ENCODE data around the gene PRSS12. TPM values are rescaled to one million over a fixed set of nuclear protein-coding genes. Genes with fewer than 3 reads are reported as not detected.

Gene PRSS12
- total and polyA plus RNA-seq, 2 donors (not counting 3 experiments of a cell fraction or from before 2014, with no cell fraction given) = 0.22 to 0.55 TPM

- TF ChIP-seq JUN (IDR thresholded peaks at IDR 0.05; ENCODE audit: borderline replicate concordance, insufficient read depth, insufficient read length, low read depth) (no peak), MYC (IDR thresholded peaks at IDR 0.05; ENCODE audit: low read depth, low read length) (no peak), POLR2A (IDR thresholded peaks at IDR 0.05; ENCODE audit: low read depth, low read length) (no peak)
- TF ChIP-seq, protein P1, sequence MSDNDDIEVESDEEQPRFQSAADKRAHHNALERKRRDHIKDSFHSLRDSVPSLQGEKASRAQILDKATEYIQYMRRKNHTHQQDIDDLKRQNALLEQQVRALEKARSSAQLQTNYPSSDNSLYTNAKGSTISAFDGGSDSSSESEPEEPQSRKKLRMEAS (IDR thresholded peaks at IDR 0.05; ENCODE audit: insufficient read depth, insufficient read length) = no peak
- TF ChIP-seq, protein P2, sequence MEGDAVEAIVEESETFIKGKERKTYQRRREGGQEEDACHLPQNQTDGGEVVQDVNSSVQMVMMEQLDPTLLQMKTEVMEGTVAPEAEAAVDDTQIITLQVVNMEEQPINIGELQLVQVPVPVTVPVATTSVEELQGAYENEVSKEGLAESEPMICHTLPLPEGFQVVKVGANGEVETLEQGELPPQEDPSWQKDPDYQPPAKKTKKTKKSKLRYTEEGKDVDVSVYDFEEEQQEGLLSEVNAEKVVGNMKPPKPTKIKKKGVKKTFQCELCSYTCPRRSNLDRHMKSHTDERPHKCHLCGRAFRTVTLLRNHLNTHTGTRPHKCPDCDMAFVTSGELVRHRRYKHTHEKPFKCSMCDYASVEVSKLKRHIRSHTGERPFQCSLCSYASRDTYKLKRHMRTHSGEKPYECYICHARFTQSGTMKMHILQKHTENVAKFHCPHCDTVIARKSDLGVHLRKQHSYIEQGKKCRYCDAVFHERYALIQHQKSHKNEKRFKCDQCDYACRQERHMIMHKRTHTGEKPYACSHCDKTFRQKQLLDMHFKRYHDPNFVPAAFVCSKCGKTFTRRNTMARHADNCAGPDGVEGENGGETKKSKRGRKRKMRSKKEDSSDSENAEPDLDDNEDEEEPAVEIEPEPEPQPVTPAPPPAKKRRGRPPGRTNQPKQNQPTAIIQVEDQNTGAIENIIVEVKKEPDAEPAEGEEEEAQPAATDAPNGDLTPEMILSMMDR (IDR thresholded peaks at IDR 0.05; ENCODE audit: extremely low read depth in 1 of 2, insufficient read depth in 1 of 2, low read depth in 1 of 2, low read length in 2 of 2) = no peak
- no peak for DNase-seq (ENCODE audit: low read depth, low spot score)
- Histone ChIP-seq H3K9me3 (replicated peaks; ENCODE audit: control insufficient read depth, insufficient read depth, low read length) (no peaks in the 10 kb centered on the region), H3K4me3 (replicated peaks in 1 of 3; ENCODE audit: insufficient read depth in 1 of 3, low read depth in 1 of 3, low read length in 3 of 3) (no peak overlapping the region), H3K27me3 (ENCODE audit: control insufficient read depth in 2 of 2, insufficient read depth in 2 of 2, low read length in 2 of 2) (no peaks in the 10 kb centered on the region), H3K4me2 (ENCODE audit: insufficient read depth, low read length) (no peak overlapping the region), H3K4me1 (ENCODE audit: control insufficient read depth, extremely low read depth, insufficient read depth, low read length) (no peaks in the 10 kb centered on the region), H3K36me3 (ENCODE audit: control insufficient read depth in 2 of 2, extremely low read depth in 1 of 2, insufficient read depth in 2 of 2, low read length in 2 of 2) (no peaks in the 10 kb centered on the region), H3K27ac (ENCODE audit: insufficient read depth, low read depth, low read length) (no peak overlapping the region), H3K9ac (replicated peaks; ENCODE audit: extremely low read depth, insufficient read depth, low read length) (no peak overlapping the region), H3K79me2 (ENCODE audit: control insufficient read depth, insufficient read depth, low read length) (no peaks in the 10 kb centered on the region), H2AFZ (ENCODE audit: low read depth, low read length) (no peak overlapping the region), H4K20me1 (replicated peaks; ENCODE audit: control insufficient read depth, extremely low read depth, insufficient read depth, low read length) (no peaks in the 10 kb centered on the region), H3K9me1 (replicated peaks; ENCODE audit: control insufficient read depth, extremely low read depth, insufficient read depth, low read length) (no peaks in the 10 kb centered on the region)
- FAIRE-seq = no peak
- no TSS peak for BruUV-seq (replicated peaks)
- intact Hi-C loops (cut with micrococcal nuclease) = no loop called here
- POLR2A ChIA-PET = no interaction called here
- dilution Hi-C loops (cut with MboI; ENCODE audit: extremely low pct_ligation_motif_present, low sequenced_read_pairs) = no loop called here
- CTCF ChIA-PET = interaction anchor here (3.7 kb wide), 1 partner anchor 8 kb away, joined by 19 read pairs; the partner anchor contains the start of gene PRSS12
Observed at GRCh38 chr4:118344801-118345200, 8.0 kb downstream of the PRSS12 start.

DNA sequence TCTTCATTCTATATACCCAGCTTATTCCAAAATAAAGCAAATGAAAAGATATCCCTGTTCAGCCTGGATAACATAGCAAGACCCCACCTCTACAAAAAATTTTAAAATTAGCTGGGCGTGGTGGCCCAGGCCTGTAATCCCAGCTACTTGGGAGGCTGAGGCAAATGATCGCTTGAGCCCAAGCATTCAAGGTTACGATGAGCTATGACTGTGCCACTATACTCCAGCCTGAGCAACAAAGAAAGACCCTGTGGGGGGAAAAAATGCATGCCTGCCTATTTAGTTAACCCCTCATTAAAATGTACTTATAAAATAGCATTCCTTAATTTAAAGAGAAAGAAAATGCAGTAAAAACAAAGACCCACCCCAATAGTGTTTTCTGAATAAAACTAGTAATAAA is 9.3 kb downstream of the PRSS12 start:
- Histone ChIP-seq H3K9me3 (replicated peaks; ENCODE audit: control insufficient read depth, insufficient read depth, low read length) (no peaks in the 10 kb centered on the region), H3K27ac (ENCODE audit: insufficient read depth, low read depth, low read length) (no peak overlapping the region), H3K27me3 (ENCODE audit: control insufficient read depth in 2 of 2, insufficient read depth in 2 of 2, low read length in 2 of 2) (no peaks in the 10 kb centered on the region), H3K4me2 (ENCODE audit: insufficient read depth, low read length) (no peak overlapping the region), H3K4me3 (replicated peaks in 1 of 3; ENCODE audit: insufficient read depth in 1 of 3, low read depth in 1 of 3, low read length in 3 of 3) (no peak overlapping the region), H3K9me1 (replicated peaks; ENCODE audit: control insufficient read depth, extremely low read depth, insufficient read depth, low read length) (no peaks in the 10 kb centered on the region), H3K36me3 (ENCODE audit: control insufficient read depth in 2 of 2, extremely low read depth in 1 of 2, insufficient read depth in 2 of 2, low read length in 2 of 2) (no peaks in the 10 kb centered on the region), H3K79me2 (ENCODE audit: control insufficient read depth, insufficient read depth, low read length) (no peaks in the 10 kb centered on the region), H2AFZ (ENCODE audit: low read depth, low read length) (no peak overlapping the region), H3K9ac (replicated peaks; ENCODE audit: extremely low read depth, insufficient read depth, low read length) (no peak overlapping the region), H4K20me1 (replicated peaks; ENCODE audit: control insufficient read depth, extremely low read depth, insufficient read depth, low read length) (no peaks in the 10 kb centered on the region), H3K4me1 (ENCODE audit: control insufficient read depth, extremely low read depth, insufficient read depth, low read length) (peaks cover 11% of the 10 kb centered on the region)
- BruUV-seq (replicated peaks) = no TSS peak
- DNase-seq (ENCODE audit: low read depth, low spot score) (no peak), FAIRE-seq (no peak)
- TF ChIP-seq, protein P2 (IDR thresholded peaks at IDR 0.05; ENCODE audit: extremely low read depth in 1 of 2, insufficient read depth in 1 of 2, low read depth in 1 of 2, low read length in 2 of 2) = no peak
- TF ChIP-seq MYC (IDR thresholded peaks at IDR 0.05; ENCODE audit: low read depth, low read length) = no peak
- TF ChIP-seq, protein P1 (IDR thresholded peaks at IDR 0.05; ENCODE audit: insufficient read depth, insufficient read length) = no peak
- no peak for TF ChIP-seq JUN (IDR thresholded peaks at IDR 0.05; ENCODE audit: borderline replicate concordance, insufficient read depth, insufficient read length, low read depth)
- TF ChIP-seq POLR2AphosphoS5 (IDR thresholded peaks at IDR 0.05; ENCODE audit: insufficient read depth, low read depth, low read length) = no peak
- TF ChIP-seq GATA2 (IDR thresholded peaks at IDR 0.05; ENCODE audit: insufficient read depth, insufficient read length, low read depth, low read length) = no peak
- TF ChIP-seq FOS (IDR thresholded peaks at IDR 0.05; ENCODE audit: borderline replicate concordance, insufficient read depth, low read length) = no peak
- TF ChIP-seq POLR2A (IDR thresholded peaks at IDR 0.05; ENCODE audit: low read depth, low read length) = no peak
- no peak for TF ChIP-seq EZH2 (IDR thresholded peaks at IDR 0.05; ENCODE audit: borderline replicate concordance, low read depth, low read length, severe bottlenecking)
- POLR2A ChIA-PET = no interaction called here
- intact Hi-C loops (cut with micrococcal nuclease) (no loop called here), dilution Hi-C loops (cut with MboI; ENCODE audit: extremely low pct_ligation_motif_present, low sequenced_read_pairs) (no loop called here)
- CTCF ChIA-PET = interaction anchor here (1.2 to 3.7 kb wide), 3 partner anchors 10 to 24 kb away, joined by 3 to 19 read pairs (median 3); partner anchors contain the start of gene PRSS12

All from endothelial cell of umbilical vein (primary cell).